Glomerular endothelial cell (primary cell): ENCODE measurements around the gene PIGO. TPM values are rescaled to one million over a fixed set of nuclear protein-coding genes. Genes with fewer than 3 reads are reported as not detected.
A peak's percentile ranks its signal among the peaks of the same experiment; 100 is the strongest.

Experiments
- DNase-seq: peaks from one replicate; pipeline ENCODE4 v3.0.0-alpha.2; 2011; ENCODE audit warnings: low read depth, low spot score; ENCODE audit errors: extremely low read depth
- total RNA-seq: library from RNA; depleted of rRNA; stranded (reverse); fragments of >200 nt; gene quantifications from 2 replicates; pipeline ENCODE4 v1.2.3, GENCODE V29; 2015

PIGO gene
- total RNA-seq, 1 donor from 2014 or later = 17.3 TPM

DNA sequence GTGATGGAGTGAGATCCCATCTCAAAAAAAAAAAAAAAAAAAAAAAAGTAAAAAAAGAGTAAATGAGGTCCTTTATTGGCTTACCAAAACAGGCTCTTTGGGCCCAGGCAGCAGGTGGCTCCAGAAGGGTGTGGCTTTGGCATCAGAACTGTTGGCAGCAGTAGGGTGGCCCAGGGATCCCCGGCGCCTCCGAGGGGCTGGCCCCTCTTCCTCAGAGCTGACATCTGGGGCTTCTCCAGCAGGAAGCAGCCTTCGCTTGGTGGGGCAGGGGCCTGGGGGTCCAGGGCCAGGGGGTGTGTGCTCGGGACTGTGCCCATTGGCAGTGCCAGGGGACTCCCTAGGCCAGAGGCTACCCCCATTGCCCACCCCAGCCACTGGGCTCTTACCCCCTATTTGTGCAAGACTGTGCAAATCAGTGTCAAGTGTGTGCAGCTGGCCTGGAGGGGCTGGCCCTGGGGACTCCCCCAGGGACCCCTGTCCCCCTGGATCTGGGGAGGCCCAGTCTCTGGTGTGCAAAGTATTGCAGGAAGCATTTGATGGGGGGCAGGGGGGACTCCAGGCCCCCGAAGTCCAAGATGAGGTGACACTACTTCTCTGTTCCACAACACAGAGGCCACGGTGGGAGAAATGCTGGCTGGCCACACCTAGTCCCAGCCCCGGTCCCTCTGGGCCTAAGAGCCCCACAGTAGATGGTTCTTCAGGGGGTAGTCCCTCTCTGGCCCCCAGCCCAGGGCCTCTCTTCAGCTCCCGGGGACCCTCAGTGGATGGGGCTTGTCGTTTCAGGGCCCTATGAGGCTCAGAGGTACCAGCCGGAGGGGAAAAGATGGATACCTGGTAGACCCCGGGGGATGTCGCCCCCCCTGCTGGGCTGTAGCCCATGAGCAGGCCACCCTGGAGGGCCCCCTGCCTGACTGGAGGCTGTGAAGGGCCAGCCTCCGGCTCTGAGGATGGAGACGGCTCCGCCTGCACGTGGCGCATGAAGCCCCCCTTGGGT is 11.2 kb upstream of the PIGO start:
- DNase-seq = no peak

DNA sequence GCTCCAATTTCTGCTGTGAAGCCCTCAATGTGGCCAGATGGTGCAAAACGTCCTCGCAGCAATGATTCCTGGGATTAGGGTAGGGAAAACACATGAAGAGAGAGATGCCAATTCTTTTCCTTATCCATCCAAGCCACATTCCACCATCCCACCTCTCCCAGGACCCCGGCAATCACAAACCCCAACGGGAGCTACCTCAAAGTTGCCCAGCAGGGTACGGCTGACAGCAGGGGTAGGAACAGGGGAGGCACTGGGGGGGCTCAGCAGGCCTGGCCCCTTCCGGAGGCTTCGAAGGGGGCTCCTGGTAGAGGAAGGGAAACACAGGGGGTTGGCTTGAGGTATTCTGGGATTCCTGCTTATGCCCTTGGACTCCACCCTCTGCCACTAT is 9.9 kb upstream of the PIGO start:
- DNase-seq = no peak

DNA sequence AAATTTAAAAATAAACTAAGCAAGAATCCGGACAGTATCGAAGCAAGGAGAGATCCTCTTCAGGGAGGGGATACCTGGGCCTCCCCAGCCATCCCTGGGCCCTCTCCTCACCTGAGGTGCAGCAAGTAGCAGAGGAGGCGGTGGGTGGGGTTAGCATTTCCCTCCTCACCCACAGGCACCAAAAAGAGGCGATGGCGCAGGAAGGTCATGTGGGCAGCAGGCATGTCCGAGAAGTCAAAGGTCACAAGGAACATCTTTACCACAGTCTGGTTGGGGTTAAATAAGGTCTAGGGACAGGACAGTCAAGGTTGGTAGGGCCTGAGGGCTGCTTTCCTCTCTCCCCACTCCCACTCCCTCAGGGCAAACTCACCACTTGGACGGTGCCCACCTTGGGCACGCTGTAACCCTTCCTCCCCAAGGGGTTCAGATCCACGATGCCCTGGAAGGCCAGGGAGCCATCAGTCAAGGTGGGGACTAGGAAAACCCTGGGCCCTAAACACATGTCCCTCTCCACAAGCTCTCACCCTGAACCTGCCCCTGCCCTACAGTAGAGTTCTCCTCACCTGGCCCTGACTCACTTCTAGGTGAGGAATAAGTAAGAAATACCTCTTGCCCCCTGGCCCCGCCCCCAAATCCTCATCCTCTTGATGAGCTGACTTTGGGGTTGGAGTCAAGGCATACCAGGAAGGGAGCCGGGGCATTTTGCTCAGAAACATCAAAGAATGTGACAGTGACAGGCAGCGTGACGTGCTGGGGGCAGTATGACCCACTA is 9.4 kb upstream of the PIGO start:
- DNase-seq = no peak

DNA sequence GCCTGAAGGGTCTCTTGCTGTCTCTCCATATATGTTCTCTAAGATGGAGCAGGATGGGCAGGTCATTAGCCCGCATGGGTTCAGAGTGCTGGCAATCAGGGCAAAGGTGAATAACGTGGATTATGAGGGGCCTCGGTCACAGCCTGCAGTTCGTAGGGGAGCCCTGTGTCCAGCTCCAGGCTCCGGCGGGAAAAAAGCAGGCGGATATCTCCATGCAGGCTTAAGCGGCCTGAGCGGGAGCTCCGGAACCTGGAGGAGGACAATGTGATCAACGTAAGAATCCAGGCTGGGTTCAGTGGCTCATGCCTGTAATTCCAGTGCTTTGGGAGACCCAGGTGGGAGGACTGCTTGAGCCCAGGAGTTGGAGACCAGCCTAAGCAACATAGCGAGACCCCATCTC is 8.7 kb upstream of the PIGO start:
- no peak for DNase-seq

DNA sequence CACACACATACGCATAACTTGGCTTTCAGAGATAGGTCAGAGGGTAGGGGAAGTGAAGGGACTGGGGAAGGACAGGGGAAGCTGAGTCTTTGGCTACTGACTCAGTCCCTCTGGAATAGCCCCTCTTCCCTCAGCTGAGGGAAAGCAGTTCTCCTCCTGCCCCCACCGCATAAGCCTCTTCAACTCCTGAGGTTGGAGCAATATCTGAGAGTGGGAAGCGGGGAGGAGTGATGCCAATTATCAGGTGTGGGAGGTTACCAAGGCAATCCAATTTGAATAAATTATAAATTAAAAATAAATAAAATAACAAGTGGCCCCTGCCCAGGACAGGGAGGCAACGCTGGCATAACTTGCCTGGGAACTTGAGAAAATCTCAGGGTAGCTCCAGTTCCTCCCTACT is 8.2 kb upstream of the PIGO start:
- no peak for DNase-seq

GRCh38 chr9:35103660-35104191 is 7.3 kb upstream of the PIGO start:
- DNase-seq = no peak

GRCh38 chr9:35102769-35103659 is 6.6 kb upstream of the PIGO start, which contains the start of gene STOML2:
STOML2 (minus strand) TSS chr9:35103131; CDS start chr9:35103094, 37 bp downstream.
- peak; percentile 87 for DNase-seq

GRCh38 chr9:35102465-35102768 is 6.0 kb upstream of the PIGO start:
- DNase-seq = no peak

- DNase-seq = no peak
These were observed 1.2 kb upstream of the PIGO start for GRCh38 chr9:35097573-35097972.

DNA sequence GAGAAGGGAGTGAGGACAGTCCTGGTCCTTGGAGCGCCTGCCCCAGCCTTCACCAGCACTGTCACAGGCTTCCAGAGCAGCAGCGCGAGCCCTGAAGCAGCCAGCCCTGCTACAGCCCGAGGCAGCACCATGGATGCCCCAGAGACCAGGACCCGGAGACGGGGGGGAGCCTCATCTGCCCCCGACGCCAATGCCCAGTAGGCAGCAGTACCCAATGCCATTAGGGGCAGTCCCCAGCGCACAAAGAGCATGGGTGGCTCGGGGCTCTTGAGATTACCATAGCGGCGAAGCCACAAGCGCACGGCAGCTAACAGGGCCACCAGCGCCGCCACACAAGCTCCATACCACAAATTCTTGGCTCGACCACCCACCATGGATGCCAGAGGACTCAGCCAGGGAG is 4.9 kb downstream of the PIGO start:
- no peak for DNase-seq

DNA sequence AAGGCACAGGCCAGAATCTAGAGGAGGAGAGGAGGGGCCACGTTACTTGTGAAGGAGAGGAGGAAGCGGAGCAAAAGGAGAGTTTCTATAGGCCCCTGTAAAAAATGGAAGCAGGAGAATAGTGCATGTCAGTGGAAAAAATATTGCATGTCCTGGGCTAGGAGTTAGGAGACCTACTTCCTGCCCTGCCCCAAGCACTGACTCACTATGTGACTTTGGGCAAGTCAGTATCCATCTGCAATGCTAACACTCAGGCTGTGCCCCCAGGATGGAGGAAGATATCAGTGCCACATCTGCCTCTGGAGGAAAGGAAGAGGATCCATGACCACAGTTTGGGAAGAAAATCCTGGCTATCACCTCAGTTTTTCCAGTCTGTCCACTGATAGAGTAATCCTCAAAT is 7.0 kb downstream of the PIGO start:
- DNase-seq = no peak

GRCh38 chr9:35085078-35085477 is 11.3 kb downstream of the PIGO start:
- DNase-seq = no peak

DNA sequence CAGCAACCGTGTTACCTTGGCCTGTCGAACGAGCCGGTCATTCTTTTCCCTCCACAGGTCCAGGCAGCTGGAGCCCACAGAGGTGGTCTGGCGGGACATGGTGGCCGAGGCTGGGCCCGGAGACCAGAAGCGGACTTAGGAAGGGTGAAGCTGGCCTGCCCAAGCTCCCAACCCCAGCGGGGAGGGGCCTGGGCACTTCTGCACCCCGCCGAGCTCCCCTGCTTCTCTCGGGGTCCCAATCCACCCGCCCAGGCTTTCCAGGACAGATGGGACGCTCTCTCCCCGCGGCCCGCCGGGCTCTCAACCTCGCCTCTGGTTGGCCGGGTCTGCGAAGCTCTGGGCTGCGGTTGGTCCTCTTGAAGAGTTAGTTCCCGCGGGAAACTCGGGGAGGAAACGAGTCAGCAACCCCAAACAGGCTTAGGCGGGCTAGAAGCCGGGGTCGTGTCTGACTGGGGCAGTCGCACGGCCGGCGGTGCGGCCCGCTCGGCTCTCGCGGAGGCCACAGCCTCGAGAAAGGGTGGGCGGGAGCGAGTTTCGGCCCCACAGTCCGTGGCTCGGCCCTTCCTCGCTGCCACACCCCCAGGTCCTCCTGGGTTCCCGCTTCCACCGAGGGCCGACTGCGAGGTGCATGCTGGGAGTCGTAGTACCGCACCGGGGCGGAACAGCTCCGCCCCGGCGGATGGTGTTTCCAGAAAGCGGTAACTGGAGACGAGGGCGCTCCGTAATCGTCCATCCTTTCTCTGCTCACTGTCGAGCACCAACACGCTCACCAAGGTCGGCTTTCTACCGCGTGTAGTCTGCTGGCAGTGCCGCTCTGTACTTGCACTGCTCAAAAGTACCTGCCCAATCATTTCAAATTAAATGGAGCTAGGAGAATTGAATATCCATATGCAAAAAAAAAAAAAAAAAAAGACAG is 16.7 kb downstream of the PIGO start, which contains the start of gene FANCG:
Gene FANCG, minus strand, starts transcription at position 517 of the 916 bp plus-strand sequence. Its CDS starts 418 bp downstream, at position 99.
- DNase-seq = no peak

DNA sequence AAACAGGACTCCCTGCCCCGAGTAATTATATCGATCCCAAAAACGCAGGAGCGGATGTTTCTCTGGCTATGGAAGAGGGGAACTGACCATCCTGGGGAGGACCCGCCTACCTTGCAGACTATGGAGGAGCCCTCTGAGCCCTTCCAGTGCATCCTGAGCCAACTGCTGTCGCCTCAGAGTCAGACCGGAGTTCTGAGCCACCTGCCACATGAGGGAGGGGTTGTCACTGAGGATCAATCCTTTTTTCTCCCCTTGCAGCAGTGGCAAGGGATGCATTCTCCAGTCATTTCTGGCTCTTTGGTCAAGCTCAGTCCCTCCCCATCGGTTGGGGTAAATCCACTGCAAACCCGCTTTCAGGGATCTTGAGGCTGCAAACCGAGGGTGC is 17.4 kb downstream of the PIGO start:
- no peak for DNase-seq

DNA sequence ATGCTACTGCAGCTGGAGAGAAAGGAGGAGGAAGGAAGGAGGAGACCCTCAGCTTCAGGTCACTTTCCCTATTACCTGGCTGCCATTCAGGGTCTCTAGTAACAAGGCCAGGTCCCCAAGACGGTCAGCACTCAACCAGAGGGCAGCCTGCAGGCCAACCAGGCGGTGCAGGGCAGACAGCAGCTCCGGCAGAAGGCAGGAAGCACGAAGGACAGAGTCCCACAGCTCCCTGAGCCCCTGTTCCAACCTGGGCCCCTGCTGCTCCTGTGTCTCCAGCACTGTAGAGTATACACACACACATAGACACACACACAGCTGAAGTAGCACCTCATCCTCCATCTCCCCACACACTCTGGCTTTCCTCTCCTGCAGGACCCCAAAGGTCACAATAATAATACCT is 18.3 kb downstream of the PIGO start:
- DNase-seq = no peak

DNA sequence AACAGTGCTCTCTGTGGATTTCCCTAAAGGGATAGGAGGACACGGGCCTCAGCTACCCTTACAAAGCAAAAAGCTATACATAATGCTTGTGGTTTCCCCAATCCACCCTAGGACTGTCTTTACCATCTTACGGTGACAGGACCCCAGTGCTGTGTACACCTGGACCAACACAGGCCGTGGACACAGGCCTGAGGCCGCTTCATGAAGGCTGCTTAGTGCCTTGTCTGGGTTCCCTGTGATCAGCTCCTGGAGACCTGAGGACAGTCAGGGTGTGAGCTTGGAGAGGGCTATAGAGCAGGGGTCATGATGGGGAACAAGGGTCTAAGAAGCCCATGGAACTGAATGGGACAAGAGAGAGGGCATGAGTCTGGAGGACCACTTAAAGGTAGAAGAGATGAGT is 19.5 kb downstream of the PIGO start:
- no peak for DNase-seq

- no peak for DNase-seq
These were observed 21.0 kb downstream of the PIGO start for GRCh38 chr9:35075358-35075757.

GRCh38 chr9:35074791-35075190 is 21.6 kb downstream of the PIGO start:
- no peak for DNase-seq

GRCh38 chr9:35074141-35074540 is 22.2 kb downstream of the PIGO start:
- DNase-seq = no peak

GRCh38 chr9:35073279-35073612 is 23.1 kb downstream of the PIGO start:
- no peak for DNase-seq
